ENCODE measurements around the gene HMGXB4. TPM values are rescaled to one million over a fixed set of nuclear protein-coding genes. Genes with fewer than 3 reads are reported as not detected.

Gene HMGXB4
- total and polyA plus RNA-seq, 9 of the 15 experiments (the other 6 are each of a cell fraction or from before 2014, with no cell fraction given) = 9.9 to 31.4 (median 24.8) TPM

DNA sequence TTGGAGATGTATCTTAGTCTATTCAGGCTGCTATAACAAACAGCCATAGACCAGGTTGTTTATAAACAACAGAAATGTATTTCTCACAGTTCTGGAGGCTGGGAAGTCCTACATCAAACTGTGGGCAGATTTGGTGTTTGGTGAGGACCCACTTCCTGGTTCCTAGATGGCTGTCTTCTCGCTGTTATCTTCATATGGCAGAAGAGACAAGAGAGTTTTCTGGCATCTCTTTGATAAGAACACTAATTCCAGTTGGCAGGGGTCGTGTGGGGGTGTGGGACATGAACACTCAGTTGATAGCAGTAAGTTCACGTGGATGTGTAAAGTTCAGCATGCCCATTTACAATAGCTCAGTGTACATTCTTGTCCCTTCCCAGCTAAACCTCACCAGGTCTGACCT, 41.3 kb upstream of the HMGXB4 start (continued):
- TF ChIP-seq BCL6 (CRISPR knock-in tag; IDR thresholded peaks at IDR 0.05) (no peak), PTTG1 (tag; IDR thresholded peaks at IDR 0.05; ENCODE audit: low read depth) (no peak), BCOR (IDR thresholded peaks at IDR 0.05) (no peak), TRIM24 (IDR thresholded peaks at IDR 0.05) (peak; percentile 57 to 75; a peak in 3 of 4 replicates), ZNF165 (CRISPR knock-in tag; IDR thresholded peaks at IDR 0.05; ENCODE audit: borderline replicate concordance) (no peak), YBX1 (IDR thresholded peaks at IDR 0.05) (no peak), FOXK1 (CRISPR knock-in tag; IDR thresholded peaks at IDR 0.05; ENCODE audit: borderline replicate concordance) (no peak), SAFB2 (IDR thresholded peaks at IDR 0.05; ENCODE audit: borderline replicate concordance, low read depth, low read length, severe bottlenecking) (no peak), CBFA2T3 (IDR thresholded peaks at IDR 0.05) (peak; percentile 91), HDAC3 (IDR thresholded peaks at IDR 0.05; ENCODE audit: borderline replicate concordance, partially characterized antibody) (no peak), CSDE1 (IDR thresholded peaks at IDR 0.05) (no peak), MYC (IDR thresholded peaks at IDR 0.05; ENCODE audit: low read depth, low read length) (no peak), MYC (CRISPR knock-in tag; IDR thresholded peaks at IDR 0.05; ENCODE audit: borderline replicate concordance, low read depth) (no peak)
- TF ChIP-seq, protein P1, sequence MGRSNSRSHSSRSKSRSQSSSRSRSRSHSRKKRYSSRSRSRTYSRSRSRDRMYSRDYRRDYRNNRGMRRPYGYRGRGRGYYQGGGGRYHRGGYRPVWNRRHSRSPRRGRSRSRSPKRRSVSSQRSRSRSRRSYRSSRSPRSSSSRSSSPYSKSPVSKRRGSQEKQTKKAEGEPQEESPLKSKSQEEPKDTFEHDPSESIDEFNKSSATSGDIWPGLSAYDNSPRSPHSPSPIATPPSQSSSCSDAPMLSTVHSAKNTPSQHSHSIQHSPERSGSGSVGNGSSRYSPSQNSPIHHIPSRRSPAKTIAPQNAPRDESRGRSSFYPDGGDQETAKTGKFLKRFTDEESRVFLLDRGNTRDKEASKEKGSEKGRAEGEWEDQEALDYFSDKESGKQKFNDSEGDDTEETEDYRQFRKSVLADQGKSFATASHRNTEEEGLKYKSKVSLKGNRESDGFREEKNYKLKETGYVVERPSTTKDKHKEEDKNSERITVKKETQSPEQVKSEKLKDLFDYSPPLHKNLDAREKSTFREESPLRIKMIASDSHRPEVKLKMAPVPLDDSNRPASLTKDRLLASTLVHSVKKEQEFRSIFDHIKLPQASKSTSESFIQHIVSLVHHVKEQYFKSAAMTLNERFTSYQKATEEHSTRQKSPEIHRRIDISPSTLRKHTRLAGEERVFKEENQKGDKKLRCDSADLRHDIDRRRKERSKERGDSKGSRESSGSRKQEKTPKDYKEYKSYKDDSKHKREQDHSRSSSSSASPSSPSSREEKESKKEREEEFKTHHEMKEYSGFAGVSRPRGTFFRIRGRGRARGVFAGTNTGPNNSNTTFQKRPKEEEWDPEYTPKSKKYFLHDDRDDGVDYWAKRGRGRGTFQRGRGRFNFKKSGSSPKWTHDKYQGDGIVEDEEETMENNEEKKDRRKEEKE (IDR thresholded peaks at IDR 0.05; ENCODE audit: borderline replicate concordance in 1 of 2, control insufficient read depth in 1 of 2, low read depth in 2 of 2, low read length in 1 of 2) = no peak
- TF ChIP-seq, protein P2, sequence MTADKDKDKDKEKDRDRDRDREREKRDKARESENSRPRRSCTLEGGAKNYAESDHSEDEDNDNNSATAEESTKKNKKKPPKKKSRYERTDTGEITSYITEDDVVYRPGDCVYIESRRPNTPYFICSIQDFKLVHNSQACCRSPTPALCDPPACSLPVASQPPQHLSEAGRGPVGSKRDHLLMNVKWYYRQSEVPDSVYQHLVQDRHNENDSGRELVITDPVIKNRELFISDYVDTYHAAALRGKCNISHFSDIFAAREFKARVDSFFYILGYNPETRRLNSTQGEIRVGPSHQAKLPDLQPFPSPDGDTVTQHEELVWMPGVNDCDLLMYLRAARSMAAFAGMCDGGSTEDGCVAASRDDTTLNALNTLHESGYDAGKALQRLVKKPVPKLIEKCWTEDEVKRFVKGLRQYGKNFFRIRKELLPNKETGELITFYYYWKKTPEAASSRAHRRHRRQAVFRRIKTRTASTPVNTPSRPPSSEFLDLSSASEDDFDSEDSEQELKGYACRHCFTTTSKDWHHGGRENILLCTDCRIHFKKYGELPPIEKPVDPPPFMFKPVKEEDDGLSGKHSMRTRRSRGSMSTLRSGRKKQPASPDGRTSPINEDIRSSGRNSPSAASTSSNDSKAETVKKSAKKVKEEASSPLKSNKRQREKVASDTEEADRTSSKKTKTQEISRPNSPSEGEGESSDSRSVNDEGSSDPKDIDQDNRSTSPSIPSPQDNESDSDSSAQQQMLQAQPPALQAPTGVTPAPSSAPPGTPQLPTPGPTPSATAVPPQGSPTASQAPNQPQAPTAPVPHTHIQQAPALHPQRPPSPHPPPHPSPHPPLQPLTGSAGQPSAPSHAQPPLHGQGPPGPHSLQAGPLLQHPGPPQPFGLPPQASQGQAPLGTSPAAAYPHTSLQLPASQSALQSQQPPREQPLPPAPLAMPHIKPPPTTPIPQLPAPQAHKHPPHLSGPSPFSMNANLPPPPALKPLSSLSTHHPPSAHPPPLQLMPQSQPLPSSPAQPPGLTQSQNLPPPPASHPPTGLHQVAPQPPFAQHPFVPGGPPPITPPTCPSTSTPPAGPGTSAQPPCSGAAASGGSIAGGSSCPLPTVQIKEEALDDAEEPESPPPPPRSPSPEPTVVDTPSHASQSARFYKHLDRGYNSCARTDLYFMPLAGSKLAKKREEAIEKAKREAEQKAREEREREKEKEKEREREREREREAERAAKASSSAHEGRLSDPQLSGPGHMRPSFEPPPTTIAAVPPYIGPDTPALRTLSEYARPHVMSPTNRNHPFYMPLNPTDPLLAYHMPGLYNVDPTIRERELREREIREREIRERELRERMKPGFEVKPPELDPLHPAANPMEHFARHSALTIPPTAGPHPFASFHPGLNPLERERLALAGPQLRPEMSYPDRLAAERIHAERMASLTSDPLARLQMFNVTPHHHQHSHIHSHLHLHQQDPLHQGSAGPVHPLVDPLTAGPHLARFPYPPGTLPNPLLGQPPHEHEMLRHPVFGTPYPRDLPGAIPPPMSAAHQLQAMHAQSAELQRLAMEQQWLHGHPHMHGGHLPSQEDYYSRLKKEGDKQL (CRISPR knock-in tag; IDR thresholded peaks at IDR 0.05; ENCODE audit: borderline replicate concordance) = no peak
- TF ChIP-seq, protein P3, sequence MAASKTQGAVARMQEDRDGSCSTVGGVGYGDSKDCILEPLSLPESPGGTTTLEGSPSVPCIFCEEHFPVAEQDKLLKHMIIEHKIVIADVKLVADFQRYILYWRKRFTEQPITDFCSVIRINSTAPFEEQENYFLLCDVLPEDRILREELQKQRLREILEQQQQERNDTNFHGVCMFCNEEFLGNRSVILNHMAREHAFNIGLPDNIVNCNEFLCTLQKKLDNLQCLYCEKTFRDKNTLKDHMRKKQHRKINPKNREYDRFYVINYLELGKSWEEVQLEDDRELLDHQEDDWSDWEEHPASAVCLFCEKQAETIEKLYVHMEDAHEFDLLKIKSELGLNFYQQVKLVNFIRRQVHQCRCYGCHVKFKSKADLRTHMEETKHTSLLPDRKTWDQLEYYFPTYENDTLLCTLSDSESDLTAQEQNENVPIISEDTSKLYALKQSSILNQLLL (CRISPR knock-in tag; IDR thresholded peaks at IDR 0.05; ENCODE audit: borderline replicate concordance) = no peak
- TF ChIP-seq, protein P4, sequence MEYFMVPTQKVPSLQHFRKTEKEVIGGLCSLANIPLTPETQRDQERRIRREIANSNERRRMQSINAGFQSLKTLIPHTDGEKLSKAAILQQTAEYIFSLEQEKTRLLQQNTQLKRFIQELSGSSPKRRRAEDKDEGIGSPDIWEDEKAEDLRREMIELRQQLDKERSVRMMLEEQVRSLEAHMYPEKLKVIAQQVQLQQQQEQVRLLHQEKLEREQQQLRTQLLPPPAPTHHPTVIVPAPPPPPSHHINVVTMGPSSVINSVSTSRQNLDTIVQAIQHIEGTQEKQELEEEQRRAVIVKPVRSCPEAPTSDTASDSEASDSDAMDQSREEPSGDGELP (CRISPR knock-in tag; IDR thresholded peaks at IDR 0.05; ENCODE audit: borderline replicate concordance) = no peak
